HUDEP-2 (cell line): Measurements from ENCODE around the gene DDX20.

ENCODE experiments used
- DNase-seq, 76 experiments: peaks; one replicate each; lab custom pipeline; 2025; ENCODE audit not compliant: unreplicated experiment in 76 of 76; lab: John Stamatoyannopoulos, UW

The DDX20 gene

GRCh38 chr1:111747282-111747734 lies 8.4 kb upstream of the DDX20 start:
- DNase-seq = peak in 67 of 76 experiments; percentile 13 to 82 (median 52)

- no peak for DNase-seq
Observed at GRCh38 chr1:111747947-111748346, 7.8 kb upstream of the DDX20 start.

DNA sequence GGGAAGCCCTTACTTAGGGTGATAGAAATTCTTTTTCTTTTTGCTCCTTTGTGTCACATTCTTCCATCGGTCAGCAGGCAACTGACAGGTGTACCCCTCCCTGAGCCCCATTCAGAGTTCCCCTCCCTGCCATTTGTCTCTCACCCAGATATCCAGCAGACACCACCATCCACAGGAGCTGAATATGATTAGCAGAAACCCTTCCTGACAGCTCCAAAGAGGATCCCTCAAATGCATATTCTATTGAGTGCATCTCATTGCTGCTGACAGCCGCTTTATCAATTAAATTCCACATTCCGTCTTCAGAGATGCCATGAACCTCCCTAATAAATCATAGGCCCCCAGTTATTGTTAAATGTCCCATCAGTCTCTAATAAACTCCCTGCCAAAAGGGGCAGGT lies 6.1 kb upstream of the DDX20 start:
- no peak for DNase-seq

- no peak for DNase-seq
Observed at GRCh38 chr1:111750856-111751255, 4.8 kb upstream of the DDX20 start.

GRCh38 chr1:111751906-111752575 lies 3.7 kb upstream of the DDX20 start:
- DNase-seq = no peak

DNA sequence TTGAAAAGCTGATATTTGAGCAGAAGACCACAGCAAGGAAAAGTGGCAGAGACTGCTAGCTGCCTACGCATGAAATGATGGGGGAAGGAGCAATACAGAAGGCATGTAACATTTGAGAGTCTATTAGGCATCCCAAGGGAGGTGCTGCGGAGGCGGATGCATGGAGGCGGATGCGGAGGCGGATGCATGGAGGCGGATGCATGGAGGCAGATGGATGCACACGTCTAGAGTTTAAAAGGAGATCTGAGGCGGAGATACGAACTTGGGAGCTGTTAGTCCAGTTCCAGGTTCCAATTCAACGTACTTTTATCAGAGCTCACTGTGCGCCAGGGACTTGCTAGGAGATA lies 744 bp upstream of the DDX20 start:
- peak in 20 of 76 experiments; percentile 16 to 69 (median 46) for DNase-seq

GRCh38 chr1:111756124-111756513 lies 418 bp downstream of the DDX20 start:
- peak in 1 of 76 experiments; percentile 49 for DNase-seq

- DNase-seq = peak in 8 of 76 experiments; percentile 7 to 32 (median 19)
Observed at GRCh38 chr1:111758373-111758772, 2.7 kb downstream of the DDX20 start.

DNA sequence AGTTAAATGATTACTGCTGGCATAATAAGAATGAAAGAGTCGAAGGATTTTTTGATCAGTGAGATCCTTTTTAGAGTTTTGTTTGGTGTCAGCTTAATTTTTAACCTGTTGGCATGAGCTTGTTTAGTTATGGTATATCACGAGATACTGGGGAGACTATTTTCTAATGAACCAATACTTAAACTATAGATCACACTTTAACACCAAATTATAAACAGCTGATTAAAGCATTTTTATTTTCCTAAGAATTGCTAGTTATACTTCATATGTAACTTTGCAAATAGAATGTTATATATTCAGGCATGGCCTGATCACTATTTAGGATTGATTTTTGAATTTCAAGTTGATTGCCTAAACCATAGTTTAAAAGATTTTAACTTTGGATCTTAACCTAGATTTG lies 6.0 kb downstream of the DDX20 start:
- DNase-seq = no peak

- DNase-seq = no peak
Observed at GRCh38 chr1:111762332-111762731, 6.6 kb downstream of the DDX20 start.

GRCh38 chr1:111768023-111768422 lies 12.3 kb downstream of the DDX20 start:
- no peak for DNase-seq

DNA sequence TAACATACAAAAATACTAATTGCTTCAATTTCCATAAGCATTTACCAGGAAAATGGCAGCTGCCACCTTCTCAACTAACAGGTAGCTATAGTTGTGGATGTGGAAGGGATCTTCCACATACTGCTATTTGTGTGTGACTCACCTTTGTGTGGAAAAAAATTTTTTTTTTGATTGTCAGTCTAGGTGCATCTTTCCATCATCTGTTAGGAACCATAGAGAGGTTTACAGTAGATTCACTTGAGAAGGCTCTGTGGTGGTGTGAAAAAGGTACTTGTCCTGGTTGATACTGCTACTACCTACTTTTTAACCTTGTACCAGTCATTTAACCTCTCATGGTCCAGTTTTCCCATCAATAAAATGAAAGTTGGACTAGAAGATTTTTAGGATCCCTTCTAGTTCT lies 12.9 kb downstream of the DDX20 start:
- DNase-seq = no peak

GRCh38 chr1:111769517-111770146 lies 13.9 kb downstream of the DDX20 start:
- peak in 33 of 76 experiments; percentile 7 to 56 (median 26) for DNase-seq

DNA sequence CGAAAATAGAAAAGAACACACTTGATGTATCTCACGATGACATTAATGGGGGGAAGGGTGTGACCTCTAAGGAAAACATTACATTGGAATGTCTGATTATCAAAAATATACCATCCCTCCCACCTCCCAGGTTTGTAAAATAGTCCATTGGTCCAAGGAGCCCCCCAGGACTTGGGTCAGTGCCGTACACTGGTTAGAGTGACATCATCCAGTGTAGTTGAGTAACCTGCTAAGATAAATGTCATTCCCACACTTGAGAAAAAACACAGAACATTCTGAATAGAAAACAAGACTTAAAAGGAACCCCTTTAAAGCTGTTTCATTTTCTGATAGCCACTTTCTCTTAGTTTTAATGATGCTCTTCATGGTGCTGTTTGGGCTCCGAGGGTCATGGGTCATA lies 15.2 kb downstream of the DDX20 start:
- no peak for DNase-seq

- no peak for DNase-seq
Observed at GRCh38 chr1:111775966-111776365, 20.3 kb downstream of the DDX20 start.

DNA sequence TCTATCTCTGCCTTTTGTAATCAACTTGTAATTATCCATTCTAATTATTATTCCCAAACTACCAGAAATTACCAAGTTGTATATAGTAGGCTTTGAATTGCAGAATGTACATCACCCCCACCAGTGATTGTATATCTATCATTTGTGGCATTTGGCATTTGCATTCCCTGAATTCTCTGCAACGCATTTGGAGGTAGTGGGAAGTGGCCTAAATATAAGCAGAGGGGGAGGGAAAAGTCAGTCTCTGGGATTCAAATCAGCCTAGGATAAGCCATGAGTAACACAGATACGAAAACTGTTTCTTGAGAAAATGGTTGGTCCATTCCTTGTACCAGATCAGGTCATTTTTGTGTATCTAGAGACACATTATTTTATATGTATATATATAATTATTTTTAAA lies 20.7 kb downstream of the DDX20 start:
- no peak for DNase-seq

DNA sequence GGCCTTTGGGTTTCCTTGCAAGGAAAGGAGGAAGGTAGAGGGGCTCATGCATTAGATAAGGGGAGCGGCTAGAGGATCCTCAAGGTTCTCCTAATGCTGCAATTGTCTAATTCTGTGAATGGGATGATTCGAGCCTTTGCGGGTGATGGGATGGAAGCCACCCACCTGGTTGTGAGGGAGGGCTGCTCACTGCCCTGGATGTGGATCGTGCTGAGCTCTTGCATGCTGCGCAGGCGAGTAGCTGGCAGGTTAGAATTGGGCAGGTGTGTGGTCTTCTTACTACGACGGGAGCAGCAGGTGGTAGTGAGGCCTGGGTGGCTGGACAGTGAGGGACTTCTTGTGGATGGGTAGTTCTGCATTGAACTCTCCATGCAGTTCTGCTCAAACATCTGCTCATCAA lies 21.2 kb downstream of the DDX20 start:
- no peak for DNase-seq

GRCh38 chr1:111777301-111777700 lies 21.6 kb downstream of the DDX20 start:
- DNase-seq = no peak

GRCh38 chr1:111778066-111778465 lies 22.4 kb downstream of the DDX20 start:
- no peak for DNase-seq

DNA sequence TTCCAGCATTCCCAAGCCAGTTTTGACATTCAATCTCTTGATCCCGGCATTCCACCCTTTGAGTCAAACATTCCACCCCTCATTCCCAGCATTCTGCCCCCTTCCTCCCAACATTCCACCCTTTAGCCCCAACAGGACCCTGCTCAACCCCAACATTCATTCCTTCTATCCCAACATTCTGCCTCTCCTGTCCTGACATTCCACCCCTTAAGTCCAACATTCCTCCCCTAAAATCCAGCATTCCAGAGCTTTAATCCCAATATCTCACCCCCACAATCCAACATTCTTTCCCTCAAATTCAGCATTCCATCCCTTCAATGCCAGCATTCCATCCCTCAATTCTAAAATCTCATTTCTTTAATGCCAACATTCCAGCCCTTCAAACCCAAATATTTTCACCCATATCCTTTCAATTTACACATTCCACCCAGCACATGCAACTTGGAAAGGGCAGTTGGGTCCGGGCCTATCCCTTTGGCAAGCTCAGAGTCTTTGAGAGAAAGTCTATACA lies 22.9 kb downstream of the DDX20 start:
- no peak for DNase-seq

GRCh38 chr1:111779546-111779945 lies 23.8 kb downstream of the DDX20 start:
- no peak for DNase-seq

GRCh38 chr1:111784273-111784901 lies 28.7 kb downstream of the DDX20 start:
- DNase-seq = no peak
